Skin epidermis (tissue), 12 donors: ENCODE measurements around the gene DCDC2.

Experiments used
- H3K27ac ChIP-seq, 21 experiments: fragments of 200-600 bp; sonication (generic) in 11 of 21; one replicate each; pipeline ENCODE4 v1.5.0; 2020; ENCODE audit warnings: mild to moderate bottlenecking in 3 of 21, inconsistent platforms in 2 of 21, moderate library complexity in 2 of 21
- H3K4me3 ChIP-seq, 7 experiments: fragments of 200-600 bp; sonication (generic) in 2 of 7; one replicate each; pipeline ENCODE4 v1.5.0; 2020; ENCODE audit warnings: inconsistent platforms in 2 of 7, mild to moderate bottlenecking in 2 of 7, moderate library complexity in 1 of 7

DCDC2 gene

GRCh38 chr6:24125980-24126379 is 231.9 kb downstream of the DCDC2 start, which contains the start of gene NRSN1:
TSS of gene NRSN1 (plus strand) at chr6:24126215. CDS start at chr6:24134328, 8,113 bp downstream.
- Histone ChIP-seq H3K4me3 (no peak within 1 kb of the TSS), H3K27ac (no peak within 1 kb of the TSS)

- Histone ChIP-seq H3K4me3 (no peak overlapping the region), H3K27ac (no peak overlapping the region)
These were observed 235.7 kb downstream of the DCDC2 start for GRCh38 chr6:24122139-24122538.
